ENCODE results near the gene DCP1B. TPM values are rescaled to one million over a fixed set of nuclear protein-coding genes. Genes with fewer than 3 reads are reported as not detected.
A peak's percentile ranks its signal among the peaks of the same experiment; 100 is the strongest.

Gene DCP1B
- total RNA-seq, 1 experiment from 2014 or later: 25.7 TPM

- no peak for DNase-seq (ENCODE audit: low spot score)
These were observed 69.0 kb downstream of the DCP1B start for GRCh38 chr12:1935242-1935641.

- DNase-seq (ENCODE audit: low spot score): no peak
These were observed 69.4 kb downstream of the DCP1B start for GRCh38 chr12:1934831-1935230.

GRCh38 chr12:1934068-1934467 lies 70.2 kb downstream of the DCP1B start:
- no peak for DNase-seq (ENCODE audit: low spot score)

GRCh38 chr12:1933342-1934051 lies 70.8 kb downstream of the DCP1B start:
- DNase-seq (ENCODE audit: low spot score): peak; percentile 50

- DNase-seq (ENCODE audit: low spot score): peak; percentile 82
These were observed 71.9 kb downstream of the DCP1B start for GRCh38 chr12:1932264-1932777.

- DNase-seq (ENCODE audit: low spot score): no peak
These were observed 72.6 kb downstream of the DCP1B start for GRCh38 chr12:1931642-1932041.

GRCh38 chr12:1930803-1931597 lies 73.3 kb downstream of the DCP1B start:
- DNase-seq (ENCODE audit: low spot score): no peak

- DNase-seq (ENCODE audit: low spot score): no peak
These were observed 74.1 kb downstream of the DCP1B start for GRCh38 chr12:1929985-1930802.

- no peak for DNase-seq (ENCODE audit: low spot score)
These were observed 74.8 kb downstream of the DCP1B start for GRCh38 chr12:1929241-1929984.

- no peak for DNase-seq (ENCODE audit: low spot score)
These were observed 75.7 kb downstream of the DCP1B start for GRCh38 chr12:1928439-1929121.

GRCh38 chr12:1927751-1928351 lies 76.4 kb downstream of the DCP1B start:
- DNase-seq (ENCODE audit: low spot score): no peak

- no peak for DNase-seq (ENCODE audit: low spot score)
These were observed 77.1 kb downstream of the DCP1B start for GRCh38 chr12:1927051-1927680.

- DNase-seq (ENCODE audit: low spot score): no peak
These were observed 78.0 kb downstream of the DCP1B start for GRCh38 chr12:1926251-1926657.

GRCh38 chr12:1925684-1926006 lies 78.6 kb downstream of the DCP1B start:
- no peak for DNase-seq (ENCODE audit: low spot score)

- no peak for DNase-seq (ENCODE audit: low spot score)
These were observed 79.1 kb downstream of the DCP1B start for GRCh38 chr12:1924996-1925683.

- DNase-seq (ENCODE audit: low spot score): no peak
These were observed 81.3 kb downstream of the DCP1B start for GRCh38 chr12:1922985-1923384.

- no peak for DNase-seq (ENCODE audit: low spot score)
These were observed 82.1 kb downstream of the DCP1B start for GRCh38 chr12:1922075-1922709.

GRCh38 chr12:1920971-1921370 lies 83.3 kb downstream of the DCP1B start:
- peak; percentile 2 for DNase-seq (ENCODE audit: low spot score)

- no peak for DNase-seq (ENCODE audit: low spot score)
These were observed 83.8 kb downstream of the DCP1B start for GRCh38 chr12:1920436-1920835.

Measured in H4 (cell line).